ENCODE data around the gene ZBTB4.
A peak's percentile ranks its signal among the peaks of the same experiment; 100 is the strongest.

ZBTB4 gene

DNA sequence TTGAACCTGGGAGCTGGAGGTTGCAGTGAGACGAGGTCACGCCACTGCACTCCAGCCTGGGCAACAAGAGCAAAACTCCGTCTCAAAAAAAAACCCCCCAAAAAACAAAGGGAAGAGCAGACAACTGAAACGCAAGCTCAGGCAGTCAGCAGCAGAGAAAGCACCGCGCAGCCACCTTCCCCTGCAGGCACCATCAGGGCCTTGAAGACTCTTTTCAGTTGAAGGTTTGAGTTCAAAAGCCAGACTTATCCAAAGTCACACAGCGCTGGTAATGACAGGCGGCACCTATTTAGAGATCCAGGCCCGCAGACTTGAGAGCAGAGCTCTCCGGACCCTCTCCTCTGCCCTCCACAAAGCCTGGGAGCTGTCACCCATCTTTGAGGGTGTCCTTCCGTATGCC is 11.1 kb downstream of the ZBTB4 start:
- no peak for DNase-seq

DNA sequence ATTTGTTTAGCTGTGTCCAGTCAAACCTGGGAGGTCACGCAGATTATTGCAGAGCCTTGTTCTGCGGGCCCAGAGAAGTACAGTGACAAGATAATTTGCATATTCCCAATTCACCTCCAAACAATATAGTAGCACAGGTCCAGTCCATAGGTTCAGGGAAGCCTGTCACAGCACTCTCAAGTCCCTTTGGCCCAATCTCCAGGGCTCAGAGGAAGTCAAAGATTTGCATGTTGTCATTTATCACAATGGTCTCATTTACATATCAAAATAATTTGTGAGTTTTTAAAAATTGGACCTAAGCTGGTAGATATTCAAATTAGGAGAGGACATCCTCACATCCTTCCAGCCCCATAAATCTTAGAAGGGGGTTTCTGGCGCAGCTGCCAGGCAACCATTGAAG is 11.9 kb downstream of the ZBTB4 start:
- DNase-seq: no peak

DNA sequence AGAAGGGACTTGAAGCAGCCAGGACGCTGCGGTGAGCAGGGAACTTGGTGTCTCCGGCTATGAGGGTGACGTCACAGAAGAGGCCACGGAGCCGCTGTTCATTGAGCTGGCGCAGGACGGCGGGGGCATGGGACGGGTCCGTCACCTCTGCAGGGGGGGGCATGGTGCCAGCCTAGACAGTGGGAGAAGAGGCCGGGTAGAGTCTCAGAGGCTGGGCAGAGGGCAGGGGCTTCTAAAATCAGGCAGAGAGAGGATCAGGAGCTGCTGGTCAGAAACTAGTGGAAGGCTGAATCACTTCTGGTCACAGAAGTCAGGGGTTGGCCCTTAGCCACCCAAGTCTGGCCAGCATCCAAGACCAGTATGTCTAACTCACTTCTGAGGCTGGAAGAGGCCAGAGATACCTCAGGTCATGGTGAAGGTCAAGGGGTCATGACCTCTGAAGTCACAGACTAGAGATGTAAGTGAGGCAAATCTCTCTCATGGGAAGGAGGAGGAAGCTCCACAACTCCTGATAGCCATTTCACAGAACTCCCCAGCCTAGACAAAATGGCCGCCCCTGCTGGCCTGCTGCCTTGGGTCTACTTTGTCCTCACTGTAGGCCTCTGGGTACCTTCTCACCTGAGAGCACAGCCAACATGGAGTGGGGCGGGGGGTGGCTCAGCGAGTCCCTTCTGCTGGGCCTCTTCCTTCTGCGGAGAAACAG is 12.6 kb downstream of the ZBTB4 start:
- DNase-seq: peak; percentile 57

DNA sequence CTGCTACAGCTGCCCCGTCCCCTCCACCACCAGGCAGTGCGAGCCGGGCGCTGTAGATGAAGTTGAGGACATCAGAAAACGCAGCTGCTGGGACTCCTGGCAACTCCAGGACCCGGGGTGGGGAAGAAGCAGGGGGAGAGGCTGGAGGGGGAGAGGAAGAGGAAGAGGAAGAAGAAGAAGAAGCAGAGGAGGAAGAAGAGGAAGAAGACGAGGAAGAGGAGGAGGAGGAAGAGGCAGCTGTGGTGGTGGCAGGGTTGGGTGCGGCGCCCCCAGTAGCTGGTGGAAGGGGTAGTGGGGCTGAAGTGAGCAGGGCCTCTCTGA is 13.2 kb downstream of the ZBTB4 start:
- DNase-seq: no peak

DNA sequence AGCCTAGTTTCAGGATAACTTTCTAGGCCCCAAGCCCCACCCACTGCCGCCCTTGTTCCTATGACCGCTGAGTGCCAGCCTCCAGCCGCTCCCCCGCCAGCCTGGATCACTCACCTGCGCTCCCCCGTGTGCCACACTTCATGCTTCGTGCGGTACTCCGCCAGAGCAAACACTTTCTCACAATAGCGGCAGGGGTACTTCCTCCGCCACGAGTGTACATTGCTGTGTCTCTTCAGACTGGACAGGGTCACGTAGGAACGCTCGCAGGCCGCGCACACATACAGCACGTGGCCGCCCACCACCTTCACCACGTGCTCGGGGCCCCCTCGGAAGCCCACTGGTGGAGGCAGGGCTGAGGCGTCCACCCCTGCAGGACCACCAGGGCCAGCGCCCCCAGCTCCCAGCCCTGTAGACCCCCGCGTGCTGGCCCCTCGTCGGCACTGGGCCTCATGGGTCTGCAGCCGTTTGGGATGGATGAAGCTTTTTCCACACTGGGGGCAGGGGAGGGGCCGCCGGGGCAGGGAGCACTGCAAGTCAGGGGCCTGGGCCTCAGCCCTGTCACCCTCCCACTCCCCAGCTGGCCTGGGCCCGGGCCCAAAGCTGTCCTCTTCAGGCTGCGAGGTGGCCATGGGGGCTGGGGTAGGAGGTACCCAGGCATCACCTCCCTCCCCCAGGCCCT is 13.7 kb downstream of the ZBTB4 start:
- no peak for DNase-seq

DNA sequence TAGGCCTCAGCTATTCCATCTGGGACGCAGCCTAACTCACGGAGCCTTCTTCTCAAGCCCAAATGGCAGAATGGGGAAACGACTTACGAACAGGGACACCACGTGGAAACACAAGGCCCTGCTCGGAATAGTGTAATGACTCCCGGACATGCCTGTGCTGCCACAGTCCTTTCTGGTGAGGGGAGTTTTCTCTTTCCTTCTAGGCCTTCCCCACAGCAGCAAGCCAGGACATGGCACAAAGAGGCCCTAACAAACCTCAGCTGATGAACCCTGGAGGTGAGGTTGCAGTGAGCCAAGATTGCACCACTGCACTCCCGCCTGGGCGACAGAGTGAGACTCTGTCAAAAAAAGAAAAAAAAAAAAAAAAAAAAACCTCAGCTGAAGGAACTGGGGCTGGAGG is 15.3 kb downstream of the ZBTB4 start:
- DNase-seq: no peak

DNA sequence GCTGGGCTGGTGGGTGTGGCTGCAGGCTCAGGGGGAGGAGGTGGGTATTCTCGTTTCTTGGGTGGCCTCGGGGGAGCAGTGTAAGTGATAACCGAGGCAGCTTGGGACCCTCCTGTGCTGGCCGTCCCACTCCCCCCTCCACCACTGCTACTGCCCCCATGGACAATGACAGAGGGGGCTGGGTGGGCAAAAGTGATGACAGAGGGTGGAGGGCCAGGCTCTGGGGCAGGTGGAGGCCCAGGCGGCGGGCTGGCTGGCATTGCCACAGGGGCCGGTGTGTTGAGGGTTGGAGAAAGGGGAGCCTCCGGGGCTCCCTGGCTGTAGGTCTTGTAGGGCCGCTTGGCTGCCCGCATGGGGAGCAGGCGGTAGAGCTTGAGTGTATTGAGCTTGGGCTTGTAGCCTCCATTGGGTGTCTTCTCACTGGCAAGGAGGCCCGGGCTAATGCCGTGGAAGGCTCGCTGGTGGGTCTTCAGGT is 16.0 kb downstream of the ZBTB4 start:
- DNase-seq: no peak

DNA sequence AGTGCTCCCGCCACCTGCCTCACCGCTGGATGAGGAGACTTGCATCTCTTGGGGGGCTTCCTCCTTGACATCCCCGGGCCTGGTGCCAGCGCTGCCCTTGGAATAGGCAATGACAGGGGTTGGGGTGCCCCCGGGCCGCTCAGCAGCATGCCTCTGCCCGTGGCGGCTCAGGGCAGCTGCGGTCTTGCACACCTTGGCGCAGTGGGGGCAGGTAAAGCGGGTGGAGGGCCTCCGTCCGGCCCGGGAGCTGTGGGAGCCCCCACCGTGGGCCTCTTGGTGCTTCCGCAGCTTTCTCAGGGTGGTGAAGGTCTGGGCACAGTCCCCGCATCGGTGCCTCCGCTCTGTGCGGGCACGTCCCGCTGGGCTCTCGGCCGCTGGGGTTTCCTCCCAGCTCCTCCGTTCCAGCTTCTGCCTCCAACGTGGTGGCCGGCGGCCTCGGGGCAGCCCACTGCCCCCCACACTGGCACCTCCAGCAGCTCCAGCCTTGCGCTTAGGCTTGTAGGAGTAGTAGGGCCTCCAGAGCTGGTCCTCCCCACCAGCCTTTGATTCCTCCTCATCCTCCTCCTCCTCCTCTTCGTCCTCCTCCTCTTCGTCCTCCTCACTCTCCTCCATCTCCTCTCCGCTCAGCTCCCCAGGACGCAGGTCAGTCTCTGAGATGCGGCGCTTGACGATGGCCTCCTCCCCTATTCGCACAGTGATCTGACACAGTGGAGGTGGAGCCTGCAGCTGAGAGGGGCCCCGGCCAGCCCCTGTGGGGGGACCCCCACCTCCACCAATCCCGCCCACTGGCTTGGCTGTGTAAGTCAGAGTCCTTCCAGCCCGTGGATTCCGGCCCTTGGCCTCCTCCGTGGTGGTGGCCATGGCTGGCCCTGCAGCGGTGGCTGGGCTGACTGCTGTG is 16.7 kb downstream of the ZBTB4 start:
- no peak for DNase-seq

DNA sequence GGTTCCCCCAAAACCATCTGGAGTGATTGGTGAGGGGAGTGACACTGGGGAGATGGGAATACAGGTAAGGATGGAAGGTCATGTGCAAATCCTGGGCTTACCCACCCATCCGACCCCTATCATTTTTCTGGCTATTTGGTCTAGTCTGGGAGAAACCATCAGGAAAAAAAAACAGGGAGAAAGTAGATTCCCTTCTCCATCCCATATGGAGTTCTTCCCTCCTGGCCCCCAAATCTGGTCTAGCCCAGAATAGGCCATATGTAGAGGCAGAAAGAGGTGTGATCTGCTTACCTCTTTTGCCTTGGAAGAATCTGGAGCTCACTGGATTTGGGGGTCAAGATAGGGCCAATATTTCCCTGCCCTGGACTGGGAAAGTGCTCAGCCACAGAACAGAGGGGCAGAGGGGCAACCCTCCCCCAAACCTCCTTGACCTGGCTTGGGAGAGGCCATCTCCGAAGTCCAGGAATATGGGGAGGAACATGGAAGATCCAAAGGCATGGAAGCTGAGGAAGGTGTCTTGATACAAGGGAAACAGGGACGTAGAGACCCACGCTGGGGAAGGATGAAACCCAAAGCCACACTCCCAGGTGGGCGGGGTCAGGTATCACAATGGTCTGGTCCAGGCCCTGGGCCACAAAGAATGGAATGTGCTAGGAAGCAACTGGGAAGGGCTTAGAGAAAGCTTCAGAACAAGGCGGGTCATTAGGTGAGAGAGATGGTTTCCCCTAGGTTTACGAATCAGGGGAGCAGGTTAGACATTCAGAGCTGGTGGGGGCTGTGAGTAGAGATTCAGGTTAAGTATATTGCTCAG is 18.4 kb downstream of the ZBTB4 start:
- no peak for DNase-seq

DNA sequence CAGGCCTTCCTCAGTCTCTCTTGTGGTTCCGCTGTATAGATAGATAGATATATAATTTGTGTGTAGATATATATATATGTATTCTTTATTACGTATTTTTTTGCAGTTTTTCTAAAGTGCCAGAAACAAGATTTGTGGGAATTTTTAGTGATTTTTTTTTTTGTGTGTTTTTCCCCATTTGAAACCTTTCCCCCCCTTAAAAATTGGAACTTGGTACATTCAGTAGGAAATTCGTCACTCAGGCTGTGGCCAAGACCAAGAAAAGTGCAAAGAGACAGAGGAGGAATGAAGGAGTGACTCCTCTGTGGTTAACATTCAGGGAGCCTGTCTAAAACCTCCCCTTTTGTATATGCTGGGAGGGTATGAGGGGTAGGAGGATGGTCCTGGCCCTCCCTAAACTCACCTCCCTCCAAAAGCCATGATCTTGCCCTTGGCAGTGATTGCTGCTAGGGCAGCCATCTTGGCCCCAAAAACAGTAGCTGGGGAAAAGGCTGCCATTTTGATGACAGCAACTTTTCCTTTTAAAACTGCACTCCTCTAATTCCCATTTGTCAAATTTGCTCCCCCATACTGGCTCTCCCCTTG is 19.4 kb downstream of the ZBTB4 start:
- DNase-seq: no peak

DNA sequence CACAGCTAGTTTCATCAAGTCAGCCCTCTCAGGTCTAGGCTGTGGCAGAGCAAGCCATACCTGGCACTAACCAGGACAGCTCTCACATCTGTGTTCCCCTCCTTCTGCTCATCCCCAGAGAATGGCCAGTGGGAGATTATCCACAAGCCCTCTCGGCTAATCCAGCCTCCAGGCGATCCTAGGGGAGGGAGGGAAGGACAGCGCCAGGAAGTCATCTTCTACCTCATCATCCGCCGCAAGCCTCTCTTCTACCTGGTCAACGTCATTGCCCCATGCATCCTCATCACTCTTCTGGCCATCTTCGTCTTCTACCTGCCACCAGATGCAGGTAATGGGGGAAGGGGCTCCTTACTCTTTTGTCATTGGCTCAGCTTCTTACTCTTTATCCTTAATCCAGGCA is 31.0 kb downstream of the ZBTB4 start:
- DNase-seq: no peak

DNA sequence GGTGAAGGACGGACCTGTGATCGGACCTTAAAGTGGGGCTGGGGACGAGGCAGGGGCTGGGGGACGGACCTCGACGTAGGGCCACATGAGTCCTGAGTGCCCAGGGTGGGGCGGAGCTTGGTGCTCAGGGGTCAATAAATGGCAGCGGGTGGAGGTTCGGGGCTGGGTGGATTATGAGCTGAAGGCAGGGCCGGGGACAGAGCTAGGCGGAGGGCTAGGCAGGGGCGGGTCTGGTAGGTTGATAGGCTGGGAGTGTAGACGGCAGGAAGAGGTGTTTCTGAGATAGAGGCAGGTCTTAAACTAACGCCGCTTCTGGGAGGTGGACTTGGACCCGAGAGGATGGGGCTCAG is 33.8 kb downstream of the ZBTB4 start:
- peak; percentile 64 for DNase-seq

DNA sequence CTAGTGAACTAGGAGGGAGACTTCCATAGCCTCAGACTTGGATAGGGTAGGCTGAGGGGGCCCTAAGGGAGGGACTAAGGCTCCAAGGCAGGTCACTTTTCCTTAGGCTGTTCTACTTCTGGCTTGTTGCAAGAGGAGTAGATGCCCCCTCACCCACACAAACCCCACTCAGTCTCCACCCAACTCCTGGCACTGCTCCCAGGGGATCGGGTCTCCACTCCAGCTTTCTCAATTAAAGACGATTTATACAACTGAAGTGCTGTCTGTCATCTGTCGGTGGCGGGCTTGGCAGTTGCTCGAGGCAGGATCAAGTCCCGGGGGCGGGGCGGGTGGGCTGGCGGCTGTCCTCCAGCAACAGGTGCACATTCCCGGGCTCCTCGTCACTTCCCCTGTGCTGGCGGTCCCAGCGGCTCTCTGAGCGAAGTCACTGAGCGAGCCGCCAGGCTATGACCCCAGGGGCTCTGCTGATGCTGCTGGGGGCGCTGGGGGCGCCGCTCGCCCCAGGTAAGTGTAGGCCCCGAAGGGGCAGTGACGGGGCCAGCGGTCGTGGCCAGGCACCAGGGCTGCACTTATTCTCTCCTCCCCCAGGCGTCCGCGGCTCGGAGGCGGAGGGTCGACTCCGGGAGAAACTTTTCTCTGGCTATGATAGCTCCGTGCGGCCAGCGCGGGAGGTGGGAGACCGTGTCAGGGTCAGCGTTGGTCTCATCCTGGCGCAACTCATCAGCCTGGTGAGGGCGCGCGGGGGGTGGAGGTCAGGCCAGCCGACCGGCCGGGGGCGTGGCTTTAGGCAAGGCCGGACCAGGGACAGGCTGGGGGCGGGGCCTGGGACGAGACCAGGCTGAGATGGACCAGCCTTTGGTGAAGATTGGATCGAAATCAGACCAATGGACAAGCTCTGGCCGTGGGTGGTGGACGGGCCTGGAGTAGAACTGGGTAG is 34.5 kb downstream of the ZBTB4 start, which contains the start of gene CHRNB1:
TSS of gene CHRNB1 (plus strand) at position 380 of the 937 bp plus-strand sequence. CDS start at position 447, 67 bp downstream.
- DNase-seq: peak; percentile 60

DNA sequence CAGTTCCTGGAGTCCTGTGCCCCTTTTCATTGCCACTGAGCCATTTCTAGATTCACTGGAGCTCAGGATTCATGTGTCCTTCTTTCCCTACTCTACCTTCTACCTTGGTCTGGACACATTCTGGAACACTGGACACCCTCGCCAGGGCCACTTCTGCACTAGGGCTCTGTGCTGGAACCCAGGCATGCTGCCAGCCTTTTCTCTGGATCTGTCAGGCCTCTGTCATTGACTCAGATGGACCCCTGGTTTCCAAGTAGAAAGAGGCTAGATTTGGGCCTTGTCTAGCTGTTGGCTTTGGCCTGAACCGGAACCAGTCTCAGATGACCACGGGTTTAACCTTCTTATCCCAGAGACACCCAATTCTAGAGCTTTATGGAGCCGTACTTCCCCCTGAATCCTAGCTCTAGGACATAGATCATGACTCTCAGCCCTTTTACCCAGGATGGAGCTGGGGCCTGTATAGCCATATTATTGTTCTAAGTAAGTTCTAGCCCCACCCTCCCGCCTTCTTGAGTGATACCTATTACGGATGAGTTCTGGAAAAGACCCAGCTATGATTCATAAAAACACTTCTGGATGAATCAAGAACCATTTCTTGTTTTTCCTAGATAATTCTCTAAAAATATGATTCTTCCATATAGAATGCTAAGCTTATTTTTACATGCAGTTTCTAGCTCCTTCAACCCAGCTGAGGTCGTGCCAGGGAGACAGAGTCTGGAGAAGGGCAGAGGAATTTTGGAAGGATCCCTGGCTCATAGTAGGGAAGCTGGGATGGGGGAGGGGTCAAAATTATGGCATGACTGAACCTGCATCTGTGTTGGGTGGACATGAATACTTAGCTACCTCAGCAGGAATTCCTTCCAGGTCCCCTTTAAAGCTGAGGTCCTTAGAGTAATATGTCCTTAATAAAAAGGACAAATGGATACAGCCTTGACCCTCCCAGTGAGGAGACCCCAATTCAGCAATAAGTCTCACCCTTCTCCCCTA is 35.6 kb downstream of the ZBTB4 start:
- DNase-seq: no peak

DNA sequence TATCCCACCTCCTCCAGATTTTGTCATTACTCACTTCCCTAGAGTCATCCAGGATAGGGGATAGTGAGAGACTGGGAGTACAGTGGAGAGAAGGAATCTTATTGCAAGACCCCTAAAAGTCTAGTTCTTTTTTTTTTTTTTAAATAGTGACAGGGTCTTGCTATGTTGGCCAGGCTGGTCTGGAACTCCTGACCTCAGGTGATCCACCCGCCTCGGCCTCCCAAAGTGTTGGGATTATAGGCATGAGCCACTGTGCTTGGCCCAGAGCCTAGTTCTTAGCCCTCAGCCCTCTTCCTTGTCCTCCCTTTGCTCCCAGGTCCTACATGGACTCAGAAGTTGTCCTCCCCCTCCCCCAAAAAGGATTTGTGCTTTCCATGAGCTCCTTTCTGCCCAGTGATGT is 37.3 kb downstream of the ZBTB4 start:
- DNase-seq: no peak

DNA sequence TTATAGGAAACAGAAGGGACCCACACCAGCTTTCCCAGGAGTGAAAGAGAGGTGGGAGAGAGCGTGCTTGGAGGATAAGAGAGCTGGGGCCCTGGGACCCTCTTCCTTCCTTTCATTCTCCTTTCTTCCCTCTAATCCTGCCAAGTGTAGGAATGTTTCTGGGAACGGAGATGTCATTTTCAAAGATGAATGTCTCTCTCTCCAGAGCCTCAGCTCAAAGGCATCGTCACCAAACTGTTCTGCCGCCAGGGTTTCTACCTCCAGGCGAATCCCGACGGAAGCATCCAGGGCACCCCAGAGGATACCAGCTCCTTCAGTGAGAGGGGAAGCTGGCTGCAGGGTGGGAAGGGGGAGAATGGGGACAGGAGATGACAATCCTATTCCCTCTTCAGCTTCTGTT is 38.2 kb downstream of the ZBTB4 start:
- no peak for DNase-seq

DNA sequence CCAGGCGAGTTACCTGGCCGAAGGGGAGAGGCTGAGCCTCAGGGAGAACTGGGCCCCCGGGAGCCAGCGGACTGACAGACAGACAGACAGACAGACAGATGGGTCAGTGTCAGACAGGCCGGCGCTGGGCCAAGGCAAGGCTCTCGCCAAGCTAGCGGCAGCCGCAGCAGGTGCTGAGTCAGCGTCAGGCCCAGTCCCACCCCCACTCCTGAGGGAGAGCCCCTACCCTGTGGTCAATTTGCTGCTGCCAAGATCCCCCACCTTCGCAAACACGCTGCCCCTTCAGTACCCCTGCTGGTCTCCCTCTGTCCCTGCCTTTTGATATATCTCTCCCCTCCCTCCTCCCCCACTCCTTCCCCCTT is 38.6 kb downstream of the ZBTB4 start:
- DNase-seq: peak; percentile 60

DNA sequence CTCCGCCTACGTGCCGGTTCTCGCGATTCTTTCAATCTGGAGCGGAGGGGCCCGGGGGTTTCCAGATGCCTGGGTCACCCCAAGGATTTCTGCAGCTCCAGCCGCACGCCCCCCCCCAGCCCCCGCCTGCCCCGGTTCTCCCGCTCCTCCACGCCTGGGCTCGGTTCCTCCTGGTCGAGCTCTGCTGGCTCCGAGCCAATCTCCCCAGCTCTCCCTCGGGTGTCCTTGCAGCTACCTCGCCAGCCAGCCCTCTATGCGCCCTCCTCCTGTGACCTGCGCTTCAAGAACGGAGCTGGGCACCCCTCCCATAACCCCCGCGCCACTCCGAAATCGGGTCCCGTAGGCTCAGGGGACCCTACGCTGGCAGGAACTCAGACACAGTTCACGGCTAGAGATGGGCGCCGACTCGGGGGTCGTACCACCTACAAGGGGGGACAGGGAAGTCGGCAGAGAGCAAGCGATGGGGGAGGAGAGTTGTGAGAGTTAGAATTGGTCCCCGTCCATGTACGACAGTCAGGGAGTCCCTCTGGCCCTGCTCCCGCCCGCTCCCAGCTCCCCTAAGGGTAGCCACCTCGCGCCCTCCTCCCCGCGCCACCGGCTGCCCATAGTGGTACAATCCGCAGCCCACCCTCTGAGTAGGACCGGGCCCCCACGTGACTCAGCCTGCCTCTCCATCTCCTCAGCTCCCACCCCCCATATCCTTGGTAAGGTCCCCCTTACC is 39.2 kb downstream of the ZBTB4 start:
- DNase-seq: peak; percentile 54

DNA sequence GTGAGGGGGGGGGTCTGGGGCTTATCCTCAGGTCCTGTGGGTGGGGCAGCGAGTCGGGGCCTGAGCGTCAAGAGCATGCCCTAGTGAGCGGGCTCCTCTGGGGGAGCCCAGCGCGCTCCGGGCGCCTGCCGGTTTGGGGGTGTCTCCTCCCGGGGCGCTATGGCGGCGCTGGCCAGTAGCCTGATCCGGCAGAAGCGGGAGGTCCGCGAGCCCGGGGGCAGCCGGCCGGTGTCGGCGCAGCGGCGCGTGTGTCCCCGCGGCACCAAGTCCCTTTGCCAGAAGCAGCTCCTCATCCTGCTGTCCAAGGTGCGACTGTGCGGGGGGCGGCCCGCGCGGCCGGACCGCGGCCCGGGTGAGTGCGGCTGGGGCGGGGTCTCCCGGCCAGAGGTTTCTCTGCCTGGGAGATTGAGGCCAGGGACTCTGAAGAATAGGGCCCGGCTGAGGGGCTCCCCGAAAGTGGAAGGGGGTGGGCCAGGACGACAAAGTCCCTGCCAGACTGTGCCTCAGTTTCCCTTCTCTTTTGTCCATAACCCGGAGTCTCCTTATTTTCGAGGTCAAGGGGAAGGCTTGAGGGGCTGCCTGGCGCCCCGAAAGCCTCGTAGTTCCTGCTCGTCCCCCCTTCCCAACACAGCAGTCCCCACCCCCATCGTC is 39.8 kb downstream of the ZBTB4 start, which contains the start of gene FGF11:
TSS of gene FGF11 (plus strand) at position 51 of the 651 bp plus-strand sequence. CDS start at position 160, 109 bp downstream.
- no peak for DNase-seq
